GM18511 (cell line): ENCODE measurements around the gene RAB44.
"Not testable (repeated sequence)": the region's sequence is repeated elsewhere in the genome, so short reads cannot be mapped to it uniquely, and the experiment has no call there.

ENCODE experiments used
- ATAC-seq: cut with Tn5 transposase; IDR thresholded peaks from one replicate; pipeline ENCODE4 v1.9.1; 2021; ENCODE audit warnings: mild to moderate bottlenecking, moderate library complexity; ENCODE audit not compliant: unreplicated experiment

RAB44 gene

GRCh38 chr6:36697481-36697903 lies at the start of gene RAB44:
Gene RAB44 (plus strand): TSS chr6:36697826. CDS start chr6:36704236, 6,410 bp downstream.
- no peak for ATAC-seq

- ATAC-seq: no peak
Measured at GRCh38 chr6:36649086-36649485, 48.5 kb upstream of the RAB44 start.

GRCh38 chr6:36649701-36650484 lies 47.7 kb upstream of the RAB44 start:
- ATAC-seq: no peak

GRCh38 chr6:36650848-36651478 lies 46.7 kb upstream of the RAB44 start:
- peak; percentile 78 for ATAC-seq

GRCh38 chr6:36651659-36652379 lies 45.8 kb upstream of the RAB44 start:
- ATAC-seq: no peak

GRCh38 chr6:36654469-36654868 lies 43.2 kb upstream of the RAB44 start:
- ATAC-seq: not testable (repeated sequence)

- no peak for ATAC-seq
Measured at GRCh38 chr6:36655085-36655724, 42.4 kb upstream of the RAB44 start.

- no peak for ATAC-seq
Measured at GRCh38 chr6:36656441-36656840, 41.2 kb upstream of the RAB44 start.

GRCh38 chr6:36657271-36657670 lies 40.4 kb upstream of the RAB44 start:
- no peak for ATAC-seq

GRCh38 chr6:36657942-36658544 lies 39.6 kb upstream of the RAB44 start:
- ATAC-seq: no peak

GRCh38 chr6:36659271-36659670 lies 38.4 kb upstream of the RAB44 start:
- no peak for ATAC-seq

- no peak for ATAC-seq
Measured at GRCh38 chr6:36660771-36661471, 36.7 kb upstream of the RAB44 start.

GRCh38 chr6:36662380-36662779 lies 35.2 kb upstream of the RAB44 start:
- ATAC-seq: no peak

GRCh38 chr6:36662827-36663256 lies 34.8 kb upstream of the RAB44 start:
- no peak for ATAC-seq

- no peak for ATAC-seq
Measured at GRCh38 chr6:36663504-36664446, 33.9 kb upstream of the RAB44 start.

GRCh38 chr6:36665180-36665579 lies 32.4 kb upstream of the RAB44 start:
- no peak for ATAC-seq

- no peak for ATAC-seq
Measured at GRCh38 chr6:36666287-36666686, 31.3 kb upstream of the RAB44 start.

- peak; percentile 92 for ATAC-seq
Measured at GRCh38 chr6:36666826-36667591, 30.6 kb upstream of the RAB44 start.
